K562 (cell line): Measurements from ENCODE around the gene USP20. TPM values are rescaled to one million over a fixed set of nuclear protein-coding genes. Genes with fewer than 3 reads are reported as not detected.

Experiments used
- ASH1L ChIP-seq: fragments of 450-650 bp; IDR thresholded peaks from 2 replicates; pipeline ENCODE4 v1.6.1; 2018; ENCODE audit warnings: borderline replicate concordance, mild to moderate bottlenecking, low read depth; ENCODE audit not compliant: partially characterized antibody
- CC2D1A ChIP-seq: fragments of 450-650 bp; IDR thresholded peaks from 2 replicates; pipeline ENCODE4 v1.6.1; 2017; ENCODE audit warnings: mild to moderate bottlenecking
- CLOCK ChIP-seq: fragments of 250-450 bp; sonication (Bioruptor Pico); IDR thresholded peaks from 2 replicates; pipeline ENCODE4 v1.4.0; 2020; ENCODE audit warnings: mild to moderate bottlenecking, moderate library complexity, borderline replicate concordance
- EWSR1 ChIP-seq: fragments of 450-650 bp; IDR thresholded peaks from 2 replicates; pipeline ENCODE4 v1.6.1; 2018; ENCODE audit warnings: borderline replicate concordance, mild to moderate bottlenecking, low read depth, moderate library complexity; ENCODE audit not compliant: partially characterized antibody
- FOS ChIP-seq: IDR thresholded peaks from 3 replicates; pipeline ENCODE4 v1.6.1; 2011; ENCODE audit not compliant: insufficient read length; ENCODE audit errors: extremely low read depth
- FOXJ3 ChIP-seq: sonication (generic); formaldehyde crosslinking; IDR thresholded peaks from 2 replicates; pipeline ENCODE4 v1.4.0; 2020; ENCODE audit warnings: mild to moderate bottlenecking, missing genetic modification reagents
- LARP7 ChIP-seq: fragments of 450-650 bp; IDR thresholded peaks from 2 replicates; pipeline ENCODE4 v1.6.1; 2016
- MCM7 ChIP-seq, 2 experiments: fragments of 450-650 bp; IDR thresholded peaks; 2 replicates each; pipeline ENCODE4 v1.6.1; 2016 to 2018
- MED1 ChIP-seq: sonication (generic); formaldehyde crosslinking; IDR thresholded peaks from 2 replicates; pipeline ENCODE4 v1.8.1; 2023; ENCODE audit warnings: missing genetic modification reagents, borderline replicate concordance
- MLLT1 ChIP-seq, 2 experiments: fragments of 450-650 bp; IDR thresholded peaks; 2 replicates each; pipeline ENCODE4 v1.6.1; 2016
- PBX2 ChIP-seq, 2 experiments: IDR thresholded peaks in 1 of 2; conservative IDR thresholded peaks in 1 of 2; 2 replicates each; pipeline ENCODE4 v1.6.1; 2016; ENCODE audit warnings: low read depth in 2 of 2, mild to moderate bottlenecking in 1 of 2, missing compliant biosample characterization in 1 of 2, missing genetic modification characterization in 1 of 2, moderate library complexity in 1 of 2
- SRF ChIP-seq, 2 experiments: fragments of 250-450, 450-650 bp in 1 of 2; sonication (Bioruptor Pico) in 1 of 2; sonication (generic) in 1 of 2; formaldehyde crosslinking; IDR thresholded peaks; 2 replicates each; pipeline versions ENCODE4 v1.5.0 to v1.5.1; 2020 to 2022; ENCODE audit warnings: mild to moderate bottlenecking in 1 of 2, missing genetic modification reagents in 1 of 2
- TGIF2 ChIP-seq: sonication (generic); formaldehyde crosslinking; IDR thresholded peaks from 2 replicates; pipeline ENCODE4 v1.8.1; 2022; ENCODE audit warnings: mild to moderate bottlenecking, missing genetic modification reagents, moderate library complexity
- ZNF217 ChIP-seq: sonication (generic); formaldehyde crosslinking; IDR thresholded peaks from 2 replicates; pipeline ENCODE4 v1.8.0; 2022; ENCODE audit warnings: mild to moderate bottlenecking, missing genetic modification reagents
- ZNF395 ChIP-seq: fragments of 200-800 bp; sonication (Bioruptor generic); IDR thresholded peaks from 2 replicates; pipeline ENCODE4 v1.6.1; 2017; ENCODE audit warnings: missing genetic modification characterization, missing compliant biosample characterization
- ZNF696 ChIP-seq: fragments of 250-450 bp; sonication (Bioruptor Pico); conservative IDR thresholded peaks from 2 replicates; pipeline ENCODE4 v1.4.0; 2020; ENCODE audit warnings: mild to moderate bottlenecking, moderate library complexity
- polyA plus RNA-seq, 8 experiments: library from polyadenylated mRNA; depleted of rRNA in 4 of 8; stranded (reverse) in 5 of 8; unstranded in 3 of 8; fragments of >200 nt; fragmentation: Nextera tagmentation in 2 of 8; fragmentation: Illumina TruSeq in 1 of 8; extraction: Ambion mirVana in 2 of 8; extraction: Trizol in 1 of 8; gene quantifications; 2 replicates each; pipeline versions ENCODE4 v1.2.1 to v1.2.3, GENCODE V29; 2011 to 2014; ENCODE audit warnings: inconsistent platforms in 1 of 8, missing spikeins in 1 of 8
- total RNA-seq, 7 experiments: library from RNA; depleted of rRNA in 6 of 7; stranded (reverse); fragments of >200 nt in 6 of 7; fragmentation: Illumina TruSeq in 2 of 7; extraction: Trizol in 2 of 7; gene quantifications; 2 replicates each; pipeline versions ENCODE4 v1.2.1 to v1.2.3, GENCODE V29; 2011 to 2021; ENCODE audit warnings: low replicate concordance in 1 of 7

The USP20 gene
- total and polyA plus RNA-seq, 9 of the 15 experiments (the other 6 are each of a cell fraction or from before 2014, with no cell fraction given): 1.9 to 136 (median 49.1) TPM

- TF ChIP-seq PBX2 (CRISPR knock-in tag; IDR thresholded peaks at IDR 0.05; ENCODE audit: low read depth) (no peak), PBX2 (tag; conservative IDR thresholded peaks at IDR 0.05; ENCODE audit: low read depth) (no peak), FOXJ3 (CRISPR knock-in tag) (no peak), CC2D1A (no peak), CLOCK (no peak), FOS (no peak), TGIF2 (CRISPR knock-in tag) (no peak), SRF (CRISPR knock-in tag; IDR thresholded peaks at IDR 0.05) (no peak), MCM7 (IDR thresholded peaks at IDR 0.05) (no peak), LARP7 (no peak), ZNF696 (no peak), ASH1L (no peak), ZNF217 (CRISPR knock-in tag) (no peak), EWSR1 (no peak), MLLT1 (IDR thresholded peaks at IDR 0.05) (no peak), ZNF395 (CRISPR knock-in tag) (0 out of 2 replicates have a peak, but pooled peaks have one; percentile 16), MED1 (no peak)
Measured at GRCh38 chr9:129802833-129803675, 32.2 kb upstream of the USP20 start, which contains the start of gene TOR1B (continued).
